Midbrain (tissue), 1 donor: ENCODE data around the gene C1QA.
"Not testable (repeated sequence)": the region's sequence is repeated elsewhere in the genome, so short reads cannot be mapped to it uniquely, and the experiment has no call there.

Experiments
- DNase-seq: peaks from one replicate; lab custom pipeline; 2025; lab: John Stamatoyannopoulos, UW

The C1QA gene

GRCh38 chr1:22673486-22674409, 37.3 kb downstream of the C1QA start:
- peak; percentile 64 for DNase-seq

DNA sequence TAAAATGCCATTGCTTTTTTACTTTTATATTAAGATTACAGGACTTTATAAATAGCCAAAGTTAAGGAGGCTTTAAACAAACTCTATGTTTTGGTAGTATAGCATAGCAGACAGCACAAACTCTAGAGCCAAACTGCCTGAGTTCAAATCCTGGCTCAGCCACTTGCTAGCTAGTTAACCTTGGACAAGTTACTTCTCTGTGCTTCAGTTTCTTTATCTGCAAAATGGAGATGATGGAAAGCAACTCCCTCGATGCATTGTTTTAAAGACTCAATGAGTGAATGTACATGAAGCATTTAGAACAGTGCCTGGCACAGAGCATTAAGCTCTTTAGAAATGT, 38.0 kb downstream of the C1QA start:
- no peak for DNase-seq

- not testable (repeated sequence) for DNase-seq
These were observed 39.7 kb downstream of the C1QA start for GRCh38 chr1:22676151-22676550.

- no peak for DNase-seq
These were observed 40.6 kb downstream of the C1QA start for GRCh38 chr1:22676916-22677583.

- DNase-seq, result no peak
These were observed 41.8 kb downstream of the C1QA start for GRCh38 chr1:22677931-22678896.

GRCh38 chr1:22680726-22681125, 44.3 kb downstream of the C1QA start:
- no peak for DNase-seq

- DNase-seq, result no peak
These were observed 45.3 kb downstream of the C1QA start for GRCh38 chr1:22681556-22682276.

- DNase-seq, result no peak
These were observed 47.1 kb downstream of the C1QA start for GRCh38 chr1:22683547-22683946.

DNA sequence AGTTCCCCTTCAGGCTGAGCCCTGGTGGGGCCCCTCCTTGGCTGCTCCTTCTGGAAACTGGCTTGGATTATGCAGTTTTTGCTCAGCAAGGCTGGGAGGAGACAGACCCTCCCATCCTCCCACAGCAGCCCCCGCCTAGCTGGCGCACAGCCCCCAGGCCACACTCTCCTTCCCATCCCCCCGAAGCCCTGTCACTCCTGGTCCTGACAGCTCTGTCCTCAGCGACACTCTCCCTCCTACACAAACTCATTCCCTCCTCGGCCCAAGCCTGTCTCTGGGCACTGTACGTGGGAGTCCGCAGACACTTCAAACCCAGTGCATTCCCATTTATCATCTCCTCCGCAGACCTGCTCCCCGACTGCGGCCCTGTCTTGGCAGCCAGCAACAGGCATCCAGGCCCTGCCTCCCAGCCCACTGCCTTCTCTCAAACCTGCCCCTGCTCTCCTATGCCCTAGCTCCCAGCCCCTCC, 49.2 kb downstream of the C1QA start:
- no peak for DNase-seq

DNA sequence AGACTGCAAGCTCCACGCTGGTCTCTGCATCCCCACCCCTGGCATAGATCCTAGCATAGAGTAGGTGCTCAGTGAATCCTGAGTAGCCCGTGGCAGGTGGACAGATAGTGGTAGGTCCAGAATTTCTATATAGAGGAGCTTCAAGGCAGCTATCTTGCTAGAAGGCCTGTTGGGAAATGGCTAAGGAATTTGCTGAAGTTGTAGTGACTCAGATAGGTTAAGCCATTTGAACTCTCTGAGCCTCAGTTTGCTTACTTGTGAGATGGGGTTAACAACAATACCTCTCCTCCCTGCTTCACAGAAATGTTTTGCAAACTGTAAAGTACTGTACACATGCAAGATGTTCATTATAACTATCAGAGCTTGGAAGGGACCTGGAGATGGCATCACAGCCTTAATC, 50.8 kb downstream of the C1QA start:
- DNase-seq, result no peak

DNA sequence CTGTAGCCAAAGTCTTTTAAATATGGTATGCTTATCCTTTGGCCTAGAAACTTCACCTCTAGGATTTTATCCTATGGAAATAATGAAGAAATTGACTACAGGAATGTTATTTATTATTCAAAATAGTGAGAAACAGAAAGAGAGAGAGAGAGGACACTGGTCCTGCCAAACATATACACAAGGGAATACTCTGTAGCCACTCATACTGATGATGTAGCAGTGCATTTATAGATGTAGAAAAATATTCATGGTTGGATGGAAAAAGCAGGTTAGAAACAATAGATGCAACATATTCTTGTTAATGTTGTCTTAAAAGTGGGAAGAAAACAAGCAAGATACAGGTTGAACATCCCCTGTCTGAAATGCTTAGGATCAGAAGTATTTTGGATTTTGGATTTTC, 52.0 kb downstream of the C1QA start:
- DNase-seq, result no peak
